Measurements from ENCODE around the gene USP13.

DNA sequence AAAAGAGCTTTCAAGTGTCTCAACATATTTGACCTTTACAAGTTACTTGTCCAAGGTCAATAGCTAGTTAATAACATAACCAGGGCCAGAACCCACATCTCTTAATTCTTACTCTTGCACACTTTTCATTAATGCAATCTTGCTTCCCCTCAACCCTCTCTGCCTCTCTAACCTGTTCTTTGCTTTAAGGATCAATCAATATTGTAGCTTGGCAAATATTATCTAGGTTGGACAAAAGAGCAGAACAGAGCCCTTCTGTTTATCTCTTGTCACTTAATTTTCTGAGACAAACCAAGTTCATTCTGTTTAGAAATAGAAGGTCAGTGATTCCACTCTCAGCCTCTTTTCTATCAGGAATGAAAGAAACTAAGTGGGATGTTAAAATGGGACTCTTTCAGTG, 180.5 kb downstream of the USP13 start:
- TF ChIP-seq, protein P1, sequence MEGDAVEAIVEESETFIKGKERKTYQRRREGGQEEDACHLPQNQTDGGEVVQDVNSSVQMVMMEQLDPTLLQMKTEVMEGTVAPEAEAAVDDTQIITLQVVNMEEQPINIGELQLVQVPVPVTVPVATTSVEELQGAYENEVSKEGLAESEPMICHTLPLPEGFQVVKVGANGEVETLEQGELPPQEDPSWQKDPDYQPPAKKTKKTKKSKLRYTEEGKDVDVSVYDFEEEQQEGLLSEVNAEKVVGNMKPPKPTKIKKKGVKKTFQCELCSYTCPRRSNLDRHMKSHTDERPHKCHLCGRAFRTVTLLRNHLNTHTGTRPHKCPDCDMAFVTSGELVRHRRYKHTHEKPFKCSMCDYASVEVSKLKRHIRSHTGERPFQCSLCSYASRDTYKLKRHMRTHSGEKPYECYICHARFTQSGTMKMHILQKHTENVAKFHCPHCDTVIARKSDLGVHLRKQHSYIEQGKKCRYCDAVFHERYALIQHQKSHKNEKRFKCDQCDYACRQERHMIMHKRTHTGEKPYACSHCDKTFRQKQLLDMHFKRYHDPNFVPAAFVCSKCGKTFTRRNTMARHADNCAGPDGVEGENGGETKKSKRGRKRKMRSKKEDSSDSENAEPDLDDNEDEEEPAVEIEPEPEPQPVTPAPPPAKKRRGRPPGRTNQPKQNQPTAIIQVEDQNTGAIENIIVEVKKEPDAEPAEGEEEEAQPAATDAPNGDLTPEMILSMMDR (IDR thresholded peaks at IDR 0.05 in 4 of 5, conservative IDR thresholded peaks at IDR 0.05 in 1 of 5): no peak
- no peak for TF ChIP-seq POLR2A (IDR thresholded peaks at IDR 0.05)
